SU-DHL-6 (cell line): ENCODE results near the gene NTRK1.

Source experiments
- CTCF ChIP-seq: fragments of 200-600 bp; sonication (generic); IDR thresholded peaks from one replicate; pipeline ENCODE4 v1.5.1; 2017; ENCODE audit warnings: antibody characterized with exemption, mild to moderate bottlenecking, low read length, moderate library complexity; ENCODE audit not compliant: insufficient read depth, poor library complexity, severe bottlenecking
- EZH2phosphoT487 ChIP-seq: fragments of 200-600 bp; sonication (generic), shearing (Covaris generic); conservative IDR thresholded peaks from 2 replicates; pipeline ENCODE4 v1.6.1; 2018; ENCODE audit warnings: mild to moderate bottlenecking, antibody characterized with exemption, low read length, moderate library complexity, mixed read lengths

GRCh38 chr1:156884560-156885184, 24.0 kb downstream of the NTRK1 start:
- no peak for TF ChIP-seq CTCF
- no peak for TF ChIP-seq EZH2phosphoT487
